PC-3 (cell line): ENCODE results near the gene NRXN2. TPM values are rescaled to one million over a fixed set of nuclear protein-coding genes. Genes with fewer than 3 reads are reported as not detected.
"Not testable (repeated sequence)": the region's sequence is repeated elsewhere in the genome, so short reads cannot be mapped to it uniquely, and the experiment has no call there.

Experiments used
- ATAC-seq: fragments of 200-7000 bp; cut with Tn5 transposase; 2 replicates; pipeline ENCODE4 v1.9.1; 2020; ENCODE audit warnings: mild to moderate bottlenecking, moderate library complexity
- BruUV-seq: library from RNA; stranded (reverse); fragments of 400-500 nt; replicated peaks from 2 replicates; lab custom pipeline; 2021; lab: Mats Ljungman, UMichigan
- CTCF ChIA-PET: fragments of 300-600 bp; sonication (Branson Sonifier 250); formaldehyde crosslinking; loops from one replicate; lab custom pipeline; 2022; ENCODE audit warnings: antibody characterized with exemption; lab: Charles Lee
- POLR2A ChIA-PET: fragments of 300-600 bp; sonication (Branson Sonifier 250); formaldehyde crosslinking; loops from one replicate; lab custom pipeline; 2022; ENCODE audit warnings: antibody characterized with exemption; ENCODE audit not compliant: unreplicated experiment; lab: Charles Lee
- DNase-seq: peaks from one replicate; pipeline ENCODE4 v3.0.0-alpha.2; 2015
- H2AFZ ChIP-seq: fragments of 300-600 bp; sonication (generic); 2 replicates; pipeline ENCODE4 v1.6.0; 2016; ENCODE audit warnings: antibody characterized with exemption, low read length
- H3F3A ChIP-seq: fragments of 300-600 bp; sonication (generic); one replicate; pipeline ENCODE4 v1.6.0; 2017; ENCODE audit warnings: antibody characterized with exemption, low read length, control low read depth, mild to moderate bottlenecking; ENCODE audit not compliant: unreplicated experiment
- H3K27ac ChIP-seq: fragments of 300-600 bp; sonication (generic); 2 replicates; pipeline ENCODE4 v1.5.1; 2016; ENCODE audit warnings: mild to moderate bottlenecking, low read length
- H3K27me3 ChIP-seq: fragments of 300-600 bp; sonication (generic); 2 replicates; pipeline ENCODE4 v1.6.1; 2016; ENCODE audit warnings: low read length, mixed read lengths
- H3K36me3 ChIP-seq: fragments of 300-600 bp; sonication (generic); 2 replicates; pipeline ENCODE4 v1.6.1; 2016; ENCODE audit warnings: low read depth, mixed run types, low read length, mixed read lengths
- H3K4me1 ChIP-seq: fragments of 300-600 bp; sonication (generic); 2 replicates; pipeline ENCODE4 v1.5.1; 2016; ENCODE audit warnings: low read length; ENCODE audit not compliant: insufficient read depth
- H3K4me2 ChIP-seq: fragments of 300-600 bp; sonication (generic); 2 replicates; pipeline ENCODE4 v1.6.0; 2016; ENCODE audit warnings: low read length
- H3K4me3 ChIP-seq: fragments of 300-600 bp; sonication (generic); 2 replicates; pipeline ENCODE4 v1.5.1; 2016; ENCODE audit warnings: mild to moderate bottlenecking, low read length, mixed read lengths
- H3K79me2 ChIP-seq: fragments of 300-600 bp; sonication (generic); 2 replicates; pipeline ENCODE4 v1.6.1; 2017; ENCODE audit warnings: low read length, mixed read lengths
- H3K9ac ChIP-seq: fragments of 300-600 bp; sonication (generic); 2 replicates; pipeline ENCODE4 v1.6.0; 2016; ENCODE audit warnings: mild to moderate bottlenecking, low read length
- H3K9me2 ChIP-seq: fragments of 300-600 bp; sonication (generic); replicated peaks from 2 replicates; pipeline ENCODE4 v1.6.1; 2016; ENCODE audit warnings: mixed run types, low read length, mixed read lengths
- H3K9me3 ChIP-seq: fragments of 300-600 bp; sonication (generic); 2 replicates; pipeline ENCODE4 v1.6.1; 2016; ENCODE audit warnings: low read length, mixed read lengths
- H4K20me1 ChIP-seq: fragments of 300-600 bp; sonication (generic); 2 replicates; pipeline ENCODE4 v1.6.1; 2016; ENCODE audit warnings: low read length, mixed read lengths
- CTCF ChIP-seq: fragments of 300-600 bp; sonication (generic); conservative IDR thresholded peaks from 2 replicates; pipeline ENCODE4 v1.5.1; 2017; ENCODE audit warnings: antibody characterized with exemption, low read depth, mild to moderate bottlenecking, low read length
- EZH2 ChIP-seq: fragments of 300-600 bp; sonication (generic); IDR thresholded peaks from one replicate; pipeline ENCODE4 v1.6.1; 2017; ENCODE audit warnings: antibody characterized with exemption, mild to moderate bottlenecking, low read length; ENCODE audit not compliant: unreplicated experiment
- EZH2phosphoT487 ChIP-seq: fragments of 300-600 bp; sonication (generic); IDR thresholded peaks from 2 replicates; pipeline ENCODE4 v1.6.1; 2018; ENCODE audit warnings: mild to moderate bottlenecking, antibody characterized with exemption, low read length, borderline replicate concordance
- intact Hi-C: fragments of 100-400 bp; cut with micrococcal nuclease; formaldehyde crosslinking; loops from 2 replicates; pipeline ENCODE4 v1.9.0; 2023
- total RNA-seq: library from RNA; depleted of rRNA; stranded (reverse); fragments of >200 nt; gene quantifications from 2 replicates; pipeline ENCODE4 v1.2.3, GENCODE V29; 2014

The NRXN2 gene
- total RNA-seq, 1 experiment from 2014 or later, result not detected

GRCh38 chr11:64597671-64598101 lies 125.3 kb downstream of the NRXN2 start:
- DNase-seq (no peak), ATAC-seq (no peak)
- no peak for TF ChIP-seq EZH2phosphoT487
- no peak for TF ChIP-seq CTCF
- no peak for TF ChIP-seq EZH2
- no peak overlapping the region for H3K9ac ChIP-seq
- POLR2A ChIA-PET, result no interaction called here
- H2AFZ ChIP-seq, result no peak overlapping the region
- no peak overlapping the region for H3K4me2 ChIP-seq
- CTCF ChIA-PET, result interaction anchor here (1.0 kb wide), 1 partner anchor 241 kb away, joined by 3 read pairs; no protein-coding TSS in a partner anchor
- H3K4me3 ChIP-seq, result no peak overlapping the region
- no peaks in the 10 kb centered on the region for H4K20me1 ChIP-seq
- no peaks in the 10 kb centered on the region for H3K9me3 ChIP-seq
- no TSS peak for BruUV-seq
- no peaks in the 10 kb centered on the region for H3K36me3 ChIP-seq
- no peak overlapping the region for H3K27ac ChIP-seq
- no peaks in the 10 kb centered on the region for H3K4me1 ChIP-seq
- H3K79me2 ChIP-seq, result no peaks in the 10 kb centered on the region
- H3F3A ChIP-seq, result no peaks in the 10 kb centered on the region
- no peaks in the 10 kb centered on the region for H3K27me3 ChIP-seq
- intact Hi-C loops, result no loop called here
- no peaks in the 10 kb centered on the region for H3K9me2 ChIP-seq

GRCh38 chr11:64595922-64596321 lies 127.1 kb downstream of the NRXN2 start:
- intact Hi-C loops, H4K20me1 ChIP-seq, H3K4me2 ChIP-seq, H3K9ac ChIP-seq, H3K9me3 ChIP-seq, ATAC-seq, H3K9me2 ChIP-seq, BruUV-seq, CTCF ChIA-PET, H3F3A ChIP-seq, H3K4me3 ChIP-seq, DNase-seq, H3K79me2 ChIP-seq, H2AFZ ChIP-seq, H3K4me1 ChIP-seq, POLR2A ChIA-PET, H3K27me3 ChIP-seq, H3K27ac ChIP-seq, H3K36me3 ChIP-seq: not testable (repeated sequence)

GRCh38 chr11:64594159-64594939 lies 128.6 kb downstream of the NRXN2 start:
- Histone ChIP-seq H2AFZ (no peak overlapping the region), H3K4me2 (no peak overlapping the region), H3K79me2 (no peaks in the 10 kb centered on the region), H3K4me3 (no peak overlapping the region), H3K4me1 (no peaks in the 10 kb centered on the region), H3K9me3 (no peaks in the 10 kb centered on the region), H4K20me1 (no peaks in the 10 kb centered on the region), H3K27ac (no peak overlapping the region), H3K36me3 (no peaks in the 10 kb centered on the region), H3K9me2 (no peaks in the 10 kb centered on the region), H3K9ac (no peak overlapping the region), H3F3A (no peaks in the 10 kb centered on the region), H3K27me3 (no peaks in the 10 kb centered on the region)
- ATAC-seq (no peak), DNase-seq (no peak)
- POLR2A ChIA-PET, result no interaction called here
- intact Hi-C loops, result no loop called here
- CTCF ChIA-PET, result no interaction called here
- BruUV-seq, result no TSS peak
- no peak for TF ChIP-seq EZH2phosphoT487
- no peak for TF ChIP-seq EZH2
- TF ChIP-seq CTCF, result no peak
